AG20443 (cell line): ENCODE data around the gene SLC18A3.

Experiments
- DNase-seq: peaks from one replicate; pipeline ENCODE4 v3.0.0; 2012; ENCODE audit warnings: low spot score, mixed read lengths

The SLC18A3 gene

DNA sequence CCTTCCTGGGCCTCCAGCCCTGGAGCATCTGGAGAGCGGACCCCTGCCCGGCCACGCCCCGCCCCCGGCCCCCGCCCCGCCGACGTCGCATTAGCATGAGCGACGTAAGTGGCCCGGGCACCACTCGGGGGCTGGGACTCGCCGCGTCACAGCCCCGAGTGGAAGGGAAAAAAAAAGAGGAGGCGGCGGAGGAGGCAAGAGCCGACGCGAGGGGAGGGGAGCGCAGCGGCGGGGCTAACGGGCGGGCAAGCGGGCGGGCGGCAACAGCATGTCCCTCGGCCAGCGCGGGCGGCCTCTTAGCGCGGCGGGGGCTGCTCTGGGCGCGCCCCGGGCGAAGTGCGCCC, at the start of gene SLC18A3:
SLC18A3 (plus strand) TSS at position 197 of the 344 bp plus-strand sequence. CDS start 431 bp downstream, outside the sequence.
- no peak for DNase-seq

DNA sequence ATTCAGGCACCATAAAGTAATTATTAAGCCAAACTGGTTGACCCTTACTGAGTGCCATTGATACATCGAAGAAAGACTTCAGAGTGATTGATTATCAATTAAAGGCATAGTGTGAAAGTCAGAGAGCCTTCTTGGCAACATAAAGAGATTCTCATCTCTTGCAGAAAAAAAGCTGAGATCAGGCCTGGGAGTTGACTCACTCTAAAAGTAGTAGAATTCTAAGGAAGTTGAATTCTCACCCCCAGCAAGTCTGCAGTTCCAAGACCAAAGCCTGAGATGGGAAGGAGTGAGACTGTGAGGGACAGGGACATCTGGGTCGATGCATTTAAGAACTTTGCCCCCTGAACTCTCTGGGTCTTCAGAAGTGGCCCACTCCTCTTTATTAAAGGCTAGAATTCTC, 49.6 kb upstream of the SLC18A3 start:
- no peak for DNase-seq

DNA sequence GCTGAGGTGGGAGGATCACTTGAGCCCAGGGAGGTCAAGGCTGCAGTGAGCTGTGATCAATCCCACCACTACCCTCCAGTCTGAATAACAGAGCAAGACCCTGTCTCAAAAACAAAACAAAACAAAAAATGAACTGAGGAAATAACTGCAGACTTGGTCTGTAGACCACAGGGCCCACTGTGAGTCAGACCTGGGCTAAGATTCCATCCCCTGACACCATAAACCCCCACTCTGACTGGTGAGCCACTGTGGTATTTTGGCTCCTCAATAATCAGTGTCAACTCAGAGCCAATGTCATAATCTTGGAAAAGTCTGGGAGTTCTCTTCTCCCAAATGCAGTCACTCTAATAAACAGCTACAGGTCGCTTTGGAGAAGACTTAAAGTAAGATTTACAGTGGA, 47.2 kb upstream of the SLC18A3 start:
- DNase-seq: peak; percentile 67

DNA sequence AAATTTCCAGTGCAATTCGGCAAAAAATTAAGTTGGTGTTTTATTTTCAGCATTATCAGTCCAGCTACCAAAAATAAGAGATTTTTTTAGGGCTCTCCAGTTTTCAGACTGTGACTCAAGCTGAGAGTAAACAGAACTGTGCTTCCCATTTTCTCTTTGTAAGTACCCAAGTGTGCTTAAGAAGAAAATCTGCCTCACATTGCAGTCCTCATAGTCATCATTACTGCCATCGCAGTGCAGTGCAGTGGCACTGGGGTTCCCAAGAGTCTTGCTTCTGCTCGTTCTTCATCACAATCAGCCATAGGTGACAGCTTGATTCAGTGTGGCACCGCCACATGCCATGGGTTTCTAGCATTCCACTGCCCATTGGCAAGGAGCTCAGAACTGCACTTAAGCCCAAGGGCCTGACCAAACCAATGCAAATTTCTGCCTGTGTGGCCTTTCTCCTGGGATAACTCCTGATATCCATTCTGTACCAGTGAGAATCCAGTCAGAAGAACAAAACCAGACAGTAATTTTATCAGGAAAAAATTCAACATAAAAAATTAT, 45.6 kb upstream of the SLC18A3 start:
- no peak for DNase-seq

DNA sequence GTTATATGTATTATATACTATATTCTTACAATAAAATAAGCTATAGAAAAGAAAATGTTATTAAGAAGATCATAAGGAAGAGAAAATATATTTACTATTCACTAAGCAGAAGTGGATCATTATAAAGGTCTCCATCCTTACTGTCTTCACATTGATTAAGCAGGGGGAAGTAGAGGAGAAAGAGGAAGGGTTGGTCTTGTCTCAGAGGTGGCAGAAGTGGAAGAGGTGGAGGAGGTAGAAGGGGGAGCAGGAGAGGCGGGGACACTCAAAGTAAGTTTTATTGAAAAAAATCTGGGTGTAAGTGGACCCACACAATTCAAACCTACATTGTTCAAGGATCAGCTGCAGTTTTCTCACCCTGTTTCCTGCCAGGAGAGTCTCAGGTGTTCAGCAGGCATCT, 42.3 kb upstream of the SLC18A3 start:
- DNase-seq: no peak

DNA sequence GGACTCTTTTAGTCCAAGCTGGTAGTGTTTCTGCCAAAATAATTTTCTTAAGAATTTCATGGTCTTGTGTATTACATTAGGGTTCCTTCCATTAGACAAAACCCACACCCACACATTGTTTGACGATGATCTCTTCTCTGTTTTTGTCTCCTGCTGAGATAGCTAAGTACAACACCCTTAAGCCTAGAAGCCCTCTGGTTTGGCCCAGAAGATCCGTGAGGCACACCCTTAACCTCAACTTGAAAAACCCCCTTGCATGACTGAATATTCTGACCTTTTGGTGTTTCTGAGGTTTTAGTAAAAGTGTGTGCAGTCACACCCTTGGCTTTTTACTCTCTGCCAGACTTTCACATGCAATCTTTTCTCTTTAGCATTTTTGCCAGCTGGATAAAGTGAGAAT, 41.9 kb upstream of the SLC18A3 start:
- peak; percentile 80 for DNase-seq

DNA sequence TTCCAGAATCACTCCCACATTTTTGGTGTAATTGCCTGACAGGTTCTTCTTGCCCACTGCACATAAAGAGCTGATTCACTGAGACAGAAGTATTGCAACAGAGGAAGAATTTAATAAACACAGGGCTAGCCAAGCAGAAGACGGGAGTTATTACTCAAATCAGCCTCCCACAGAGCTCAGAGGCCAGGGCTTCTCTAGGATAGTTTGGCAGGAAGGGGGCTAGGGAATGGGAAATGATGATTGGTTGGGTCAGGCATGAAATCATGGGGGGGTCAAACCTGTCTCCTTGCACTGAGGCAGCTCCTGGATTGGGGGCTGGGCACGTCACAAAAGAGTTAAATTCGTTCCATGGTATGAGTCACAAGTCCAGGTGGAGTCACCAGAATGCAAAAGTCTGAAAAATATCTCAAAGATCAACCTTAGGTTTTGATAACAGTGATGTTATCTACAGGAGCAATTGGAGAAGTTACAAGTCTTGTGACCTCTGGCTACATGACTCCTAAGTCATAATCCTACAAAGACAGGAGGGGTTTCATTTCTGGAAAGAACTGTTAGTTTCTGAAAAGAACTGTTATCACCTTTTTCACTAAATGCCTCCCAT, 41.0 kb upstream of the SLC18A3 start:
- DNase-seq: peak; percentile 66

DNA sequence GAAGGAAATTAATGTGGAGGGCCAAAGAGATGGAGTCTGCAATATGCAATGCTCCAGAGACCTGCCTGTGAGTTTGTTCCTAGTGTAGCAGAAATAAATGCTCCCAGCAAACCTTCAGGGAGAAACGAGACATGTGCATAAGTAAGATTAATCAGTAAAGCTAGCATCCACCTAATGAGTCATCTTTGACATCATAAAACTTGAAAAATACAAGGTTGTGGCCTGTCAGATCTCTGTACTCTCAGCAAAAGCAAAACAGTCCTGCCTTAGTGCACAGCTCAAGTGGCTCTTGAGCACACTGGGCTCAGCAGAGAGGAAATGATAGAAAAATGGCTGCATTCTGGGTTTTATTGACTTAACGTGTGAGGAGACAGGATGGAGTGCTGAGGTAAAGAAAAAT, 38.7 kb upstream of the SLC18A3 start:
- no peak for DNase-seq

DNA sequence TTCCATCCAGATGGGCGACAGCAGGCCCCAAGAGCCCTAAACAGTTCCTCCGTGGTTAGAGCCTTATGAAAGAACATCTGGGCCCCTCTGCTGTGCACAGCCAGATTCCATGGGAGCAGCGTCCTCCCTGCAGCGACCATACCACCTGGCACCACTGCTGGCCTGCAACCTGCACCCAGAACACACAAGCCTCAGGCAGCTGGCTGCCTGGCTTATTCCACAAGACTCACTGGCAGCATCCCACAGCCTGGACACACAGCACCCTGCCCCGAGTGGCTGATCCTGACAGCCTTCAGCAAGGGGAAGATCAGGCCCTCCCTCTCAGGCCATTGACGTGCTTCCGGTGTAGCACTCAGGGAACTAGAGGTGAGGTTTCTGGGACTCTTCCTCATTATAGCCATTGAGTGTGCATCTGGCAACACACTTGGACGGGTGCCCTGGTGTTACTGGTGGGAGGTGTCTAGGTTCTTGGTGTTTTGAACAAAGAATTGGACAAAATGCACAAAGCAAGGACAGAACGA, 37.5 kb upstream of the SLC18A3 start:
- DNase-seq: no peak

DNA sequence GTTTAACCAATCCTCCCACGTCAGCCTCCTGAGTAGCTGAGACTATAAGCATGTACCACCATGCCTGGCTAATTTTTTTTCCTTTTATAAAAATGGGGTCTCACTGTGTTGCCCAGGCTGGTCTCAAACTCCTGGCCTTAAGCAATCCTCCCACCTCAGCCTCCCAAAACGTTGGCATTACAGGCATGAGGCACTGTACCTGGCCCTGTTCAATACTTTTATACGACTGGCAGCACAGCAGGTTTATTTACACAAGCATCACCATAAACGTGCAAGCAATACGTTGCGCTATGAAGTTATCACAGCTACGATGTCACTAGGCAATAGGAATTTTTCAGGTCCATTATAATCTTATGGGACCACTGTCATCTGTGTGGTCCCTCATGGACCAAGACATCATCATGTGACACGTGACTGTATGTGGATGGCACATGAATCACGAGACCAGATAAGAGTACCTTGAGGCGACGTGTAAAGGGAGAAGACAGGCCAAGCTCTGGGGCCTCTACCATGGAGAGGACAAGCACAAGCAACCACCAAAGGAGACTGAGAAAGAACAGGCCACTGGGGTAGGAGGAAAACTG, 34.5 kb upstream of the SLC18A3 start:
- no peak for DNase-seq

DNA sequence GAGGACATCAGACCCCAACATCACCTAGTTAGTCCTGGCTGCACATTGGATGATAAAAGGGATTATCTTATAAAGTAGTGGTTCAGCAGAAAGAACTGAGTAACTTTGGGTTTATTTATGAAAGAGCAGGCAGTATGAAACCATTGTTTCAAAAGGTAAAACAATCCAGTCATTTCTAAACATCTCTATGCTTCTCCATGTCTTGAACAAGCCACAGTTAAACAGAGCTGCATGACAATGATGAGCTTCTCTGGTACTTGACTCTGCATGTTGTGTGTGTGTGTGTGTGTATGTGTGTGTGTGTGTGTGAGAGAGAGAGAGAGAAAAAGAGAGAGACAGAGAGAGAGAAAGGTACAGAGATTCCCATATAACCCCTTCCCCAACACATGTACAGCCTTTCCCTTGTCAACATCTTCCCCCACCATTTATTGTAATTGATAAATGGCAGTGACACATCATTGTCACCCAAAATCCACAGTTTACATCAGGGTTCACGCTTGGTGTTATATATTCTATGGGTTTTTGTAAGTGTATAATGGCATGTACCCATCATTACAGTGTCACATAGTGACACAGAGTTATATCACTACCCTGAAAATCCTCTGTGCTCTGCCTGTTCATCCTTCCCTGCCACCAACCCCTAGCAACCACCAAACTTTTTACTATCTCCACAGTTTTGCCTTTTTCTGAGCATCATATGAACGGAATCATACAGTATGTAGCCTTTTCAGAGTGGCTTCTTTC, 32.8 kb upstream of the SLC18A3 start:
- DNase-seq: no peak

DNA sequence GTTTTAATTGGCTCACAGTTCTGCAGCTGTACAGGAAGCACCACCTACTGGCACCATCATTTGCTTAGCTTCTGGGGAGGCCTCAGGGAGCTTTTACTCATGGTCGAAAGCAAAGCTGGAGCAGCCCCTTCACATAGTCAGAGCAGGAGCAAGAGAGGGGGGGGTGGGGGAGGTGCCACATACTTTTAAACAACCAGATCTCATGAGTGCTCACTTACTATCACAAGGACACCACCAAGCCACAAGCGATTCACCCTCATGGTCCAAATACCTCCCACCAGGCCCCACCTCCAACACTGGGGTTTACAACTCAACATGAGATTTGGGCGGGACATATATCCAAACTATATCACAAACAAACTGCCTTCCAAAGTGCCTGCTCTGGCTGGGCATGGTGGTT, 31.7 kb upstream of the SLC18A3 start:
- DNase-seq: no peak

DNA sequence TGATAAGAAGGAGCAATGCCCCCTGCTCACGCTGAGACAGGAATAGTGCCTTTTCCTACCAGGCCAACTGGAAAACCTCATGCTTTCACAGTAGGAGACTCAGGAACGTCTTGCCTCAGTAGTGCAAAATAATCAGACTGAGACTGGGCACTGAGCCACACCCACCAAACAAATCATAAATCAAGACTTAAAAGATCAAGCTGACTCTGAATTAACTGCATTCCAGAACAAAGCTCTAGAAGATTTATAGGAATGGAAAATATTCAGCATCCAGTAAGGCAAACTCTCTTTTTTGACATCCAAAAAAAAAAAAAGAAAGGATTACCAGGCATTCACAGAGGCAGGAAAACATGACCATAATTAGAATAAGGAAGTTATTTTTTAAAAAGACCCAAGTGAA, 30.5 kb upstream of the SLC18A3 start:
- DNase-seq: peak; percentile 35

DNA sequence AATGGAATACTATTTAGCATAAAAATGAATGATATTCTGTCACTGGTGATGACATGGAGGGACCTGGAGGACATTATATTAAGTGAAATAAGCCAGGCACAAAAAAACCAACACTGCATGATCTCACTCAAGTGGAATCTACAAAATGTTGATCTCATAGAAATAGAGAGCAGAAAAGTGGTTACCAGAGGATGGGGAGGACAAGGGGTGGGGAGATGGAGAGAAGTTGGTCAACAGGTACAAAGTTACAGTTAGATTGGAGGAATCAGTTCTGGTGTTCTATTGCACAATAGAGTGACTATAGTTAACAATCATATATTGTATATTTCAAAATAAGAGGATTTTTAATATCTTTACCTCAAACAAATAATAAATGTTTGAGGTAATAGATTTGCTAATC, 24.7 kb upstream of the SLC18A3 start:
- DNase-seq: no peak

DNA sequence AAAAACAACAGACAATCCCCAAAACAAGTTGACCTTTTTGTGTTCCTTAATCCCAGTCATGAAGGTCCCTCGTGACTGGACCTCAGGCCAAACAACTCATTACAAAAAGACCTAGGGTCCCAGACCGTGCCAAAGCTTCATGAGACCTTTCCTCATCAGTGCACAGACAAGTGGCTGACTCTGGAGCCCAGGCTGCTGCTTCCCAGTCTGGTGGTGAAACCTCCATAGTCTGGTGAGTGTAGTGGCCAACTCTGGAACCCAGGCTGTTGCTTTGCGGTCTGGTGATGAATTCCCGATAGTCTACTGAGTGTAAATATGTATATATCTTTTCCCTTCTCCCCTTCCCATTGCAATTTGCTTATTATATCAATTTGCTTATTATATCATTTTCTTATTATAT, 22.1 kb upstream of the SLC18A3 start:
- DNase-seq: no peak

DNA sequence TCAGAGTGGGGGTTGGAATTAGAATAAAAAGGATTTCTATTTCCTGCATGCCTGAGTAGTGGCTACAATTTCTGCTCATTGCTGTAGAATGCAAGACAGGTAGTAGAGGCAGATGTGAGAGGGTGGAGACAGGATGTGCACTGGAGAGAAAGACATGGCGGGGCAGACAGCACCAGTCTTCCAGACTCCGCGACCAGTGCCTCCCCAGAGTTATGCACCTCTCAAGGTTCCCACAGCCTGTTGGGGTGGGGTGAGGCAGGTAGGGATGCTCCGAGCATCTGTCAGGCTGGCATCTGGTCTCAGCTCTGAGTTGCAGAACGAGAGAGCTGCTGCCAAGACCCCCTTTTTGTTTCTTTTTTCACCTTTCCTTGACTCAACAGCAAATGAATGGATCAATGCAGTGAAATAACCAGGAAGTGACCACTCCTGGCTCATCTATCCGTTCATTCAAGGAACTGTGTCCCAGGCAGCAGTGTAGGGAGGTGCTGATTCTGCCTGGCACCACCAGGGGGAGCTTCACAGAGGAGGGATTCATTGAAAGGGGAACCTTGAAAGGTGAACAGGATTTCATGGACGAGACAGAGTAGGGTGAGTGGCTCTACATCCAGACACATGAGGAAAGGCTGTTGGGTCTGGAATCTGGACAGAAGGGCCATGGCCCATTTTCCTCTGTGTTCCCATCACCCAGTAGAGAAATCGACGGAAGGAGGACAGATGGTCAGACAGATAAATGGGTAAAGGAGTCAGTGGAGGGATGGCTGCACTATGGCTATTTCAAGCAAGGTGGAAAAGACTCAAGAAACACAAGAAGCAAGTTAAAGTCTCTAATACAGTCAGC, 17.2 kb upstream of the SLC18A3 start:
- peak; percentile 85 for DNase-seq

DNA sequence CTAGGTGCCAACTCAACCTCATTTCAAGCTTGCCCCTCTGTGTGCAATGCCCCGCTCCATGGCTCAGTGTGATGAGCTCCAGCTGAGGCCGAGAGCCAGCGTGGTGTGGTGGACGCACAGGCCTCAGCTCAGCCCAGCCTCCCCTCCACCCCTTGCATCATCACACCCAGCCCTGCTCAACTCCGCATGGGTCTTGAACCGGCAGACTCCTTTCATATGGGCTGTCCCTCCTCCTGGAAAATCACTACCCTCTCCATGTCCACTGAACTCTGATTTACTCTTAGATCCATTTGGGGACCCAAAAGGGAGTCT, 16.6 kb upstream of the SLC18A3 start:
- no peak for DNase-seq

DNA sequence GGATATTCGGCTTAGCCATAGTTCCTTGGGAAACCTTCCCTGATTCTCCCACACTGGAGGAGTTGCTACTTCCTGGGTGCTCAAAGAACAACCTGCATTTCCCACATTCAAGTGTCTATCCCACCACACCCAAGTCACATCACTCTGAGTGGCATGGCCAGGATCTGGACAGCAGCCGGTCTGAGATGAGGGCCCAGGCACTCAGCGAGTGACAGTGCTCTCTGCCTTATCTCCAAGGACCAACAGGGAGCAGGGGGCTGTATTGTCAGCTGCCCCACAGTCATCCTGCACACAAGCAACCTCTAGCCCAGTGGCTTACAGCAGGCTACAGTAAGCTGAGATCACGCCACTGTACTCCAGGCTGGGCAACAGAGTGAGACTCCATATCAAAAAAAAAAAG, 16.1 kb upstream of the SLC18A3 start:
- DNase-seq: no peak

DNA sequence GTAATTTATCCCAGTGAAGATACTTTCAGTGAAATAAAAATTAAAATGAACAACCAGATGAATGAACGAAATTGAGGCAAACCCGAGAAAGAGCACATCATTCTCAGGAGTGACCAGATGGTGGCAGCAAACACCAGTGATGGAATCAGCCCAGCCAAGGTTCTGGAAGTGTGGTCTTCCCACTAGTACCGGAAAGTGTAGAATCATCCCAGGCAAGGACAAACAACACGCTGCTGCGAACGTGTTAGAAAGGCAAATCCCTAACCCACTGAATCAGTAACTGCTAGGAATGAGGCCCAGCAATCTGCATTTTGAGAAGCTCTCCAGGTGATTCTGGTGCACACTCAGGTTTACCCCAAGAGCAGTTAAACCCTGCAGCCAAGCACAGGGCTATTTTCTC, 15.5 kb upstream of the SLC18A3 start:
- DNase-seq: peak; percentile 88

DNA sequence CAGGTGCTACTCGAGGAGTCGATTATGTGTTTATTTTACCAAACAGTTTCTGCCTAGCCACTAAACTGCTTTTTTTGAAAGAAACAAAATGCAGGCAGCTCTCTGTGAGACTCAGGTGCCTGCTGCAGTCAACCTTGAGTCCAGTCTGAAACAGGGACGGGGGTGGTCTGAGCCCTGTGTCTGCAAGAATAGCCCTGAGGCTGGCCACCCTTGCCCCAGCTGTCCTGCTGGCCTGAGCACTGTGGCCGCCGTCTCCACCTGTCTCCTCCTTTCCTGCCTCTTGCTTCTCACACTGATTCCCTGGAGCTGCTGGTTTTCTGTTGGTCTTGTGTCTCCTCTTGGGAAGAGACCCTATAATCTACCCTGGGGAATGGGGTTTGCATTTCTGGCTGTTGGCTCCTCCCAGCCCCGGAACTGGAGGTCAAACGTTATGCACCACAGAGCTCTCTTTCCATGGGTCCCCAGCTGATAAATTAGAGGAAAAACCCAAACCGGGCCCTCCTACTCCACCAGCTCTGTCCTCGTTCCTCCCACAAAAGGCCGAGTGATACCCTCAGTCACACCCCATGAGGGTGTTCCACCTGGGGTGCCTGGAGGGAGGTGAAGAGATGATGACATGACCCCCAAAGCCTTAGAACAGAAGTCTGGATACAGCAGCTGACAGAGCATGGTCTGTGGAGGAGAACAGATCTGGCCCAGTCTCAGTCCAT, 15.0 kb upstream of the SLC18A3 start:
- DNase-seq: no peak

DNA sequence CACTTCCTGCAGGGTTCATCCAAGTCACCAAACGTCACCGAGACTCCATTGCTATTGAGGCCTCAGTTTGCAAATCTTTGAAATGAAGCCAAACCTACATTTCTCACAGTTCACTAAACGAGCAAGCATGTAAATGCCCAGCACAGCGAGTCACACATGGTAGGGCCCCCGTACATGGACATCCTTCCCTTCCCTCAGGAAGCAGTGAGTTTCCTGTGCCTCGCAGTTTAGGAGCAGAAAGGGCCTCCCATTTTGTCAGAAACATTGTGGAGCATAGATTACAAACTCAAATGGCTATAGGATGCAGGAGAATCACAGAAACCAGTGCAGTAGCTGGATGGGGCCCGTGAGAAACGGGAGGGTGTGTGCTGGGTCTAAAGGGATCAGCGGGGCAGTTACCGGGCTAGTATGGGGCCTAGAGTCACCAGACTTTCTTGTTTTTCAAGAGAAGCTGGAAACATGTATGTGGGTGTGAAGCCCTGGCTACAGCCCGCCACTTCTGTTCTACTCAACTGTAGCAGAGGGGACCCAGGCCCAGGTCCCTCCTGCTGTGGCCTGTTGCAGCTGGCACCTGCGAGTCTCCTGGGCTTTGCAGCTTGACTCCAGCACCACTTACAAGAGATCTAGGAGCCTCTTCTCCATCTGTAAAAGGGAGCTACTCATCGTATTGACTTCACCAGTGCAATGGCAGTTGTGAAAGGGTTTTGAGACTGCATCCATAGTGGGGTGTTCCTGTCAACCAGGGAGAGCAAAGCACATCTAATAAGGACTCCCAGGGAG, 14.2 kb upstream of the SLC18A3 start:
- DNase-seq: no peak
